VCaP (cell line): ENCODE results near the gene MRPL16.

Experiments
- H3K27ac ChIP-seq: fragments of 450-650 bp; 2 replicates; pipeline ENCODE4 v1.5.1; 2017
- CTCF ChIP-seq: fragments of 450-650 bp; conservative IDR thresholded peaks from 2 replicates; pipeline ENCODE4 v1.5.1; 2017; ENCODE audit warnings: mild to moderate bottlenecking, moderate library complexity

The MRPL16 gene

GRCh38 chr11:59792507-59792906 is 18.1 kb downstream of the MRPL16 start:
- H3K27ac ChIP-seq = no peak overlapping the region
- TF ChIP-seq CTCF = no peak

- no peak overlapping the region for H3K27ac ChIP-seq
- no peak for TF ChIP-seq CTCF
Measured at GRCh38 chr11:59791639-59792038, 18.9 kb downstream of the MRPL16 start.

DNA sequence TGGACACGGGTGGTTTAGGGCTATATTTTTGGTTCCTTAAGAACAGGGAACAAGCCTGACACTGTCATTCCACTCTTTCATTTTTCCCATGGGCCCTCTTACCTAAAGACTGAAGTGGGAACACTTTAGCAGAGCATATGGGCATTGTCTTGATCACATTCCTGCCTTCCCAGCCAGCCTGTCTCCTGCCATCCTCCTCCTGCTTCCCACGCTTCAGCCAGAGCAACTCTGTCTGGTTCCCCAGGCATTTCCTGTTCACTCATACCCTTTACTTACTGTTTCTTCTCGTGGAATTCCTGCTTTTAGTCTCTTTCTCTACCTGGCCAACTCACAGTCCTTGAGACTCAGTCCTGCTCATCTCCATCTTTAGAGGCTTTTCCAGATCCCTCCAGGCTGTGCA is 22.8 kb downstream of the MRPL16 start:
- TF ChIP-seq CTCF = no peak
- H3K27ac ChIP-seq = peak overlapping the region; percentile 86

DNA sequence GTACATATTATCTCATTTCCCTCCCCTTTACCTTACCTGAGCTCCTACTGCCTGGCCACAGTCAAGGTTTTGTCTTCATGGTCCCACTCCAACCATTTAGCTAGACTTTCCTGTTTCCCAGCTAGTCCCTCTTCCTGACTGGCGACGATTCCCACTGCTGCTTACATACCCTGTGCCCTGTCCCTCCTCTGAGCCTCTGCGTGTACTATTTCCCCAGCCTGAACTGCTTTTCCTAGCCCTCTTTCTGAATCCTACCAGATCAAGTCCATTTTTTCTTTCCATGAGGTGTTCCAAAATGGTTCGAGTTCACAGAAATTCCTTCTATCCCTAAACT is 23.4 kb downstream of the MRPL16 start:
- no peak for TF ChIP-seq CTCF
- peak overlapping the region; percentile 86 for H3K27ac ChIP-seq

DNA sequence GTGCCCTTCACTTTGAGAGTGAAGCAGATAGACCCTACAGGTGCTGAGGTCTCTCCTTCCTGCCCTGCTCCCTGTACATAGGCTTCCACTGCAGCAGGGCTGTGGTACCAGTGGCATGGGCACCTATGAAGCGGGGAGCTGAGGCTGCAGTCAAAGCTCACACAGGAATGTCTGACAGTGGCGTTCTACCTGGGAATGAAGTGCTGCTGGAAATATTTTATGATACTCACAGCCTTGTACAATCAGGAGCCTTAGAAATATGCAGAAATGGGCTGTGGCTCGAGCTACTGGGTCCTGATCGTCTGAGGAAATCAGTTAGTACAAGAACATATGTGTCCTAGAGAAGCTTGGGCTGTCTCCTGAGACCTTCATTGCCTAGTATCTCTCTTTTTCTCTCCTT is 24.8 kb downstream of the MRPL16 start:
- no peak for TF ChIP-seq CTCF
- peak overlapping the region; percentile 86 for H3K27ac ChIP-seq

GRCh38 chr11:59784441-59784840 is 26.1 kb downstream of the MRPL16 start:
- H3K27ac ChIP-seq = peak overlapping the region; percentile 86

GRCh38 chr11:59783632-59784090 is 26.9 kb downstream of the MRPL16 start:
- TF ChIP-seq CTCF = no peak
- H3K27ac ChIP-seq = peak overlapping the region; percentile 86

DNA sequence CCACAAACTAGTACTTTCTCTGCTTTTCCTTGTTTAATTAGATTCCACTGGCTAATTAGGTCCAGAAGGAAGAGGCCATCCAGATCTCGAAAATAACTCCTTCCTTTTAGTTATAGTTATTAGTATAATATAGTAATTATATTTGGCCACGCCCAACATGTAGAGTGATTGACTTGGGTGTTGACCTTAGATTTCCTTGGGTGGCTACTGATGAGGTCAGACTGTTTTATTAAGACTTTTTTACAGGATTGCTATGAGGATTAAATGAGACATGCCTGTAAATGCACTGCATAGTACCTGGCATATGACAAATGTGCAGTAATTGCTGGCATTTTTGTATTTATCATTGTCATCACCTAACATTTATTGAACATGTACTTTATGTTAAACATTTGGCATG is 28.5 kb downstream of the MRPL16 start:
- H3K27ac ChIP-seq = no peak overlapping the region
- no peak for TF ChIP-seq CTCF
